ENCODE measurements around the gene MRPL27. TPM values are rescaled to one million over a fixed set of nuclear protein-coding genes. Genes with fewer than 3 reads are reported as not detected.

MRPL27 gene
- total RNA-seq, 1 donor from 2014 or later, result 52.2 TPM

DNA sequence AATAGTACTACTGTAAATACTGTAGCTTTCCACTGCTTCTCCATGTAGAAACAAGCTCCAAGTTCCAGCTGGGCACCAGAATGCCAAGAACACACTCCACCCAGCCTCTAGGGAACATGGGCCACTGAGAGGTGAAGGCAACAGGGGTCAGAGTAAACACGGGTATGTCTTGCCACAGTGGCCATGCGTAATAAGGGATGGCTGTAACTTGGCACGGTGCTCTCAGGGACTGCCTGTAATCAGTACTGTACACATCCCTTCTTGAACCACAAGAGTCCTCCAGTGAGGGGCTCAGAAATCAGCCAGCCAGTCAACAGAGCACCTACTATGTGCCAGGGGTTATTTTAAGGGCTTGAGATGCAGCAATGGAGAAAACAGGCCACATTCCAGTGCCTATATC, 13.5 kb upstream of the MRPL27 start:
- DNase-seq (ENCODE audit: low read depth, low spot score), result no peak

DNA sequence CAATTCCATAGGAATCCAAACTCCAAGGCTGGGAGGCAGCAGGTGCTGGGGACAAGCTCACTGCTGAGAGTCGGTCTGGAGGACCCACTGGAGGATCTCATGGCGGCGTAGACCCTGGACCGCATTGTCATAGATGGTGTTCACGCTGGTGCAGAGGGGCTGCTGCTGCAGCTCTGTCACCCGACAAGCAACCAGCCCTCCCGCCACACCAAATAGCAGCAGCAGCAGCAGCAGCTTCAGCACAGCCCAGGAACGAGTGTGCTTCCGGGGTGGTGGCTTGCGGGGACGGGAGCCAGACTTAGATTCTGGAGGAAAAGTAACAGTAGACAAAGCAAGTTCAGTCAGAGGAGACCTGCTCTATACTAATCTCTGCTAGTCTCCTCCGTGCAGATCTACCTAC, 9.9 kb upstream of the MRPL27 start:
- no peak for DNase-seq (ENCODE audit: low read depth, low spot score)

DNA sequence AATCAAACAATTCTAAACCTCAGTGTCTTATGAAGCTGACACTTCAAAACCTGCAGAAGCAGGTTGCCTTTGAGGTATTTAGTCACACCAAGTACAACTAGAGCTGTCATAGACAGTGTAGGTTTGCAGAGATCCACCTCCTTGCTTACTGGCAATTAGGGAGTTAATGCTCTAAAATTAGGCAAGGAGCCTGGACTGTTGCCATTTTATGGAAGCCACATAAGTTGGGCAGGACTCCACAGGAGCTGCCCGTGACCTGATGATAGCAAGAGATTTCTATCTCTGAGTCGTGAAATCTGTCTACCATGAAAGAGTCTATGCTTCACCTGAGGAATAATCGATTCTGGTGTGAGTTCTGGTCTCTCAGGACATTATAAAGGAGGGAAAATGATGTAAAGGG, 8.9 kb upstream of the MRPL27 start:
- no peak for DNase-seq (ENCODE audit: low read depth, low spot score)

DNA sequence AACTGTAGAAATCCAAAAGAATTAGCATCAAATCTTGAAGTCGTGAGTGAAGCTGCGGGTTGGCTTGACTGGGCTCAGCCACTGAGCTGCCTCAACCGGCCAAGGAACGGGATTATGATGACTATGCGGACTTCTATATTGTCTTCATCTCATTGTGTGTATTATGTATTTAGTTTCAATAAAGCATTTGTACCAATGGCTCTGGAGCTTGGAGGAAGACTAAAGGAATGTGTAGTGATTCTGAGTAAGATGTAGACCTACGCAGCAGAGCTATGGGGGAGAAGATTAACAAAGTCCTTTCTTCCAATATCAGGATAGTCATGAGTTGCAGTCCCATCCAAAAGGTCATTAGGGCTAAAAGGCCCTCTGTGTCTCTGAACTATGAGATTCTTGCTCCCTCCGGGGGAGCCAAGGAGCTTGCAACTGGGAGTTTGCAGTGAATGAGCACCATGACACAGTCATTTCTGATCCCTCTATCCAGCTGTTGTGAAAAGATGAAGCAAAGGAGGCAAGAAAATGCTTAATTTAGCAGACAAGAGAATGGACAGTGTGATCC, 8.4 kb upstream of the MRPL27 start:
- DNase-seq (ENCODE audit: low read depth, low spot score), result no peak

DNA sequence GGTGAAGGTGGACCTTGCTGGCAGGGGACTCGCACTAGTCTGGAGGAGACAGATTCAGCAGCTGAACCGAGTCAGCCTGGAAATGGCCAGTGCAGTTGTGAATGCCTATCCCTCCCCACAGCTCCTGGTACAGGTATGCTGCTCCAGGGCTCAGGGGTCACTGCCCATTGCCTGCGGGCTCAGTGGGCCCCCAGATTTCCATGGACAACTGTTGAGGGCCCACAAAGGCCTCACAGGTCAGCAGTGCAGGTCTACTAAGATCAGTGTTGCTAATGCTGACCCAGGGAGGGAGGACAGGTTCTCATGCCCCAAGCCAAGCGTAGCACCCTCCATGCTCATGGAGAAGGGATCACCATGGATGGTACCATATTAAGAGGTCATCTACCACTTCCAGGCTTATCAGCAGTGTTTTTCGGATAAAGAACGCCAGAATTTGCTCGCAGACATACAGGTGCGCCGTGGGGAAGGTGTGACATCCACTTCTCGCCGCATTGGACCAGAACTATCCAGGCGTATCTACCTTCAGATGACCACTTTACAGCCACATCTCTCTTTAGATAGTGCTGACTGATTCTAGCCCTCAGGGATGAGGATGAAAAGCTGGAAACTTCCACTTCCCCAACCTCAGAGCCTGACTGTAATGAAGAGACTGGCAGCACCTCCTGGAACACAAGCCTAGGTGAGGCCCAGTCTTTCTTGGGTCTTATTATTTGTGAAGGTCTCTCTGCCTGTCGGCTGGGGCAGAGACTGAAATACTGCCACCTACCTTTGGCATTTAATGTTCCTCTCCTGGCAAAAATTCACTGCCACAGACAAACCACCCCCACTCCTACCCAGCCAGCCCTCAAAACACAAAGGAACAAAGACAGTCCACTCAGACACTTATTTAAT, 7.6 kb upstream of the MRPL27 start:
- DNase-seq (ENCODE audit: low read depth, low spot score), result no peak

DNA sequence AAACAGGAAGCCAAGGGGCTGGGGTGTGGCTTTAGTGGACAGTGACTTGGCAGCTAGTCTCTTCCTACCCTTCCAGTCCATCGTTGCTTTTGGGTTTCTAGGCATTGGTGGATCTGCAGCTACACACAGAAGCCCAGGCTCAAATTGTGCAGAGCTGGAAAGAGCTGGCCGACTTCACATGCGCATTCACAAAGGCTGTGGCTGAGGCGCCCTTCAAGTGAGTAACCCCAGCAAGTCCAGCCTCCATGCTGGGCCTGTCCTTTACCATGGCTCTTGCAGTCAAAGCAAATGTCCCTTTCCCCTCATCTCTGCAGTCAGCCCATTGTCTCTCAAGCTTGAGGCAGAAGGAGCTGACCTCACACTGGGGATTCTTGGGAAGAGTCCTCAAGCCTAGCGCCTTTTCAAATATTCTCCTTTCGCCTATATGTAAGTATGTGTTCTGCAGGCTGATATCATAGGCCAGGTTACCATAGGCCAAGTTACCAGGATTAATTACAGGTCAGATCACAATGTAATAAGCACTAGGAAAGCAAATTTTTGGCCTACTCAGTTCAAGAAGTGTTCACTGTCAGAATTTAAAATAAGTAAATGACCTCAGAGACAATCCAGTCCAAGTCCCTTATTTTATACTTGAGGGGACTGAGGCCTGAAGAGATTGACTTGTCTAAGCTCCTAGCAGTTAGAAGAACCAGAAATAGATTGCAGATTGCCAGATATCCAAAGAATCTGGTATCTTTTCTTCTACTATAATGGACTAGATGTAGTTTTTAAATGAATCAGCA, 6.6 kb upstream of the MRPL27 start:
- no peak for DNase-seq (ENCODE audit: low read depth, low spot score)

DNA sequence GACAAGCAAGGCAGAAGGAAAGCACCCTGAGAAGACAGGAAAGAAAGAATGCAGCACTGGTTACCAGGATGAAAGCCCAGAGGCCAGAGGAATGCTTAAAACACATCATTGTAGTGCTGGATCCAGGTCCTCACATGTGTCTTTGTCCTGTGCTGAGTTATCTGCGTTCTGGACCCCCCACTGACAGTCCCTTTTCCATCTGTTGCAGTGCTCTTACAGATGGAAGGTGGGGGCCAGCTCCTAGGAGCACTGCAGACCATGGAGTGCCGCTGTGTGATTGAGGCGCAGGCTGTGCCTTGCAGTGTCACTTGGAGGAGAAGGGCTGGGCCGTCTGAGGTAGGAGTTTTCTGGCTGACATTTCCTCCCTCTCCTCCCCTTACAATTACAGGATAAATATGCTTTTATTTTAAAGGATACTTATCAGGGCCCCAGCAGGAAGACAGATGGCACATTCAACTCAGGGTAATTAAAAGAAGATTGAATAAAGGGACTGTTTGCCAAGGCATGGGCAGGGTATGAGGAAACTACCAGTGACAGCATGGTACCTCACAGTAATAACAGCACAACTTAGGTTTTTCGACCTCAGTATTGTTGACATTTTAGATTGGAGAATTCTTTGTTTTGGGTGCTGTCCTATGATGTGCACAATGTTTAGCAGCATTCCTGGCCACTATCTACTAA, 3.0 kb upstream of the MRPL27 start:
- DNase-seq (ENCODE audit: low read depth, low spot score), result no peak

DNA sequence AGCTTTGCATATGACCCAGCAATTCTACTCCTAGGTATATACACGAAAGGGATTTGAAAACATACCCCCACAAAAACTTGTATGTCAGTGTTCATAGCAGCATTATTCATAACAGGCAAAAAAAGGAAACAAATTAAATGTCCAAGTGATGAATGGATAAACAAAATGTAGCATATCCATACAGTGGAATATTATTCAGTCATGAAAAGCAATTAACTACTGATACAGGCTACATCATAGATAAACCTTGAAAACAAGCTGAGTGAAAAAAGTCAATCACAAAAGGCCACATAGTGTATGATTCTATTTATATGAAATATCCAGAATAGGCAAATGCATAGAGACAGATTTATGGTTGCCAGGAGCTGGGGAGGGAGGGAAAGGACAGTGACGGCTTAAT, 721 bp upstream of the MRPL27 start:
- DNase-seq (ENCODE audit: low read depth, low spot score), result no peak

DNA sequence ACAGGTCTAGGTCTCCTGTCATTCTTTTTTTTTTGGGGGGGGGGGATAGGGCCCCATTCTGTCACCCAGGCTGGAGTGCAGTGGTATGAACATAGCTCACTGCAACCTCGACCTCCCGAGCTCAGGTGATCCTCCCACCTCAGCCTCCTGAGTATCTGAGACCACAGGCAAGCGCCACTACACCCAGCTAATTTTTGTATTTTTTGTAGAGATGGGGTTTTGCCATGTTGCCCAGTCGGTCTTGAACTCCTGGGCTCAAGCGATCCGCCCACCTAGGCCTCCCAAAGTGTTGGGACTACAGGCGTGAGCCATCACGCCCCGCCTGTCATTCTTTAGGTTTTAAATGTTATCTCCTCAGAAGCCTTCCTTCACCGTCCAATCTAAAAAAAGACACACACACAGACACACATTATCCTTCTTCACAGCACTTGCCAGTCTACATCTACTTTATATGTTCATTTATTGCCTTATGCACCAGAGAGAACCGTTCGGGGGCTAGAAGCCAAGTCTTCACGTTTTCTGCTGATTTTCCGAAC, 694 bp downstream of the MRPL27 start:
- no peak for DNase-seq (ENCODE audit: low read depth, low spot score)

DNA sequence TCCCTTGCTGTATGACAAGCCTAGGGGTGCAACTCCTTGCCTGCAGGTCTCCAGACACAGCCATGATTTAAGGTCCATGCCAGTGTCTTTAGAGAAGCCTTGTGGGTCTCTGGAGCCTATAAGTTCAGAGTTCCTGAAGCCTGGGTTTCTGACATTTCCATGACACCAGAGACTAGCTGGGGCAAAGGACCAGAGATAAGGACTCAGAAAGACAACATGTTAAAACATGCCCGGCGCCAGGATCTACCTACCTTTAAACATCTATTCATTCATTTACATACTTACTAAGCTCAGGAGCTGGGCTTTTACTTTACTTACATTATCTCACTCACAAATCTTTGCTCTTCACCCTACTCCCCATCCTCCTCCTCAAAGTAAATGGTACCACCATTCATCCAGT, 1.5 kb downstream of the MRPL27 start:
- no peak for DNase-seq (ENCODE audit: low read depth, low spot score)

DNA sequence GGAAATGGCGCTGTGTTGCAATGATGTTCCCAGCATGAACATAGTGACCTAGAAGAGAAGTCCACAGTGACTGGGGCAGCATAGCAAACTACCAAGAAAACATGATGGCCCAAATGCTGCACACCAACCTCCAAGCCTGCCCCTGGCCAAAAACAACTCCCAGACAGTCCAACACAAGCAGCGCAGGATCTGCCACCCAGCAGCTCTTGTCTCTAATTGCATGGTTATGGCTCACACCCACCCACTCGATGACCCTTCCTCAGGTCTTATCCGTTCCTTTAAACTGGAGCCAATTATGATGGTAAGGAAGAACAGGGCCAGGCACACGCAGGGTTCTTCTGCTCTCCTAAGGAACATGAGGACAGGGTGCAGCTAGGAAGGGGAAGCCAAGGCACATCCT, 2.9 kb downstream of the MRPL27 start:
- DNase-seq (ENCODE audit: low read depth, low spot score), result no peak

DNA sequence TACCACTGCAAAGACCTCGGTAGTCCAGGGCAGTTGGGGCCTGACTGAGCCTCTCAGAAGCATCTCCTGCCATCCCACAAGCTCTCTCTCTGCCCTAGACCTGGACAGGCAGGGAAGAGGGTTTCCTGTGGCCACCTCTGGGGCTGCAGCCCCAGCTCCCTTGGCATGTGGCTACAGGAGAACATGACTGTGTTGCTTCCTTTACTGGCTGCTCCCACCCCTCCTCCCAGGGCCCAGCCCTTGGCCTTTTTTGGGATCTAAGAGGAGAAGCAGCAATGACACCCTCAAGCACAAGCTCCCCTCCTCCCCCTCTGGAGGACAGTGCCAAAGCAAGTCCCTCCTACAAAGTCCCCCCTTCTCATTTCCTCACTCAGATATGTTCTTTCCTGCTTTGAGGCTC, 5.6 kb downstream of the MRPL27 start:
- no peak for DNase-seq (ENCODE audit: low read depth, low spot score)

DNA sequence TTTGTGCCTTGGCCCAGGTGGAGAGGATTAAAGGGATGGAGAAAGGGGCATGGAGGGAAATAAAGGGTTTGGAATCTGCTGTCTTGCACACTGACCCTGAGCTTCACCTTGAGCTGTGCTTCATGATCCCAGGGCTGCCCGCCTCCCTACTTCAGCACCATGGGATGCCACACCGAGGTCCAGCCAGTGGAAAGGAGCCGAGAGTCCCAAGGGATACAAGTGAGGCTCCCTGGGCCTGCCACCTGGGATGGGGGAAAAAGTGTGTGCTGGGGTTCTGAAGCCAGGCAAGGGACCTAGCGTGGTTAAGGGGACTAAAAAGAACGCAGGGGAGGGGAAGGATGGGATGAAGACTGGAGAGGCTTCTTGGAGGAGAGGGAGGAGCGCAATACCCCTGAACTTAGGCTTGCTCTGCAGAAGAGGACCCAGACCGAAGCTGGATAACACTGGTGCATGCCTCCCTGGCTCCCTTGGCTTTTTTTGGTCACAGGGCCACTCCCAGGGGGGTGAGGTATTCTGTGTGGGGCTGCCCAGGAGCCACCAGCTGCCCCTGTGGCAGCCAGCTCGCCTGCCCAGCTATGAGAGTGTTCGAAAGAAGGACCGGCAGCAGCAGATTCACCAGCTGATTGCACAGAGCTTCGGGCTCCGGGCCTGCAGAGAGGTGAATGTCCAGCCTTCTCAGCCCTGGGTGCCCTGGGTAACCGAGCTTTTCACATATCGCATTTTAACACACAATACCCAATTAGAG, 7.2 kb downstream of the MRPL27 start:
- no peak for DNase-seq (ENCODE audit: low read depth, low spot score)

DNA sequence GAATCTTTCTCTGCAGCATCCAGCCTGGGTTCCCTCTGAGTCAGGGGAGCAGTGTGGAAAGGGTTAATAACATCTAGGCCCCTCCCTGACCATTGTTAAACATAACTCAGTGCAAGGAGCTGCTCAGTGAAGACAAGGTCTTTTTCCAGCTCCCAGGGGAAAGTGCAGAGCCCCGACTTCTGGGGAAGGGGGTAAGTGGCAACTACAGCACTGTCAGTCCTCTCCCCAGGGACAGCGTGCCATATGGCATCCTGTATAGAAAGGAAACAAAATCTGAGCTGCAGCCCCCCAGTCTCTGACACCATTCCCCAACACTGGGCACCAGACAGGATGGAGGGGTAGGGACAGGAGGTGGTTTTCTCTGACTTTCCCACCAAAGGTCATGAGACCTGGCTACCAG, 7.8 kb downstream of the MRPL27 start:
- DNase-seq (ENCODE audit: low read depth, low spot score), result no peak

DNA sequence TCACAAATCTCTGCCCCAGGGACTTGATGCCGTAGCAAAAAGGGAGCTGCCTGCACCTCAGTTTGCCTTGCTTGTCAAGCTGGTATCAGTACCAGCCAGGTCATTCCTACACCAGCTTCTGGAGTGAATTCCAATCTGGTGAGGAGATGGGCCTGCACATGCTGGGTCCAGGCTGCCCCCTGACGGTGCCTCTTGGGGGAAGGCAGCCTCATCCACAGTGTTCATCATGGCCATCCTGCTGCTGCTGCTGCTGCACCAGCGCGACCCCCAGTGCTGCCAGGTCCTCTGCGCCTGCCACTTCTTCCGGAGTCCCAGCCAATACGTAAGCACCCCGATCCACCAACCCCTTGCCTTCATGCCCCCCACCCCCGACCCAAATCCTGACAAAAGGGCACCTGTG, 8.3 kb downstream of the MRPL27 start:
- no peak for DNase-seq (ENCODE audit: low read depth, low spot score)

DNA sequence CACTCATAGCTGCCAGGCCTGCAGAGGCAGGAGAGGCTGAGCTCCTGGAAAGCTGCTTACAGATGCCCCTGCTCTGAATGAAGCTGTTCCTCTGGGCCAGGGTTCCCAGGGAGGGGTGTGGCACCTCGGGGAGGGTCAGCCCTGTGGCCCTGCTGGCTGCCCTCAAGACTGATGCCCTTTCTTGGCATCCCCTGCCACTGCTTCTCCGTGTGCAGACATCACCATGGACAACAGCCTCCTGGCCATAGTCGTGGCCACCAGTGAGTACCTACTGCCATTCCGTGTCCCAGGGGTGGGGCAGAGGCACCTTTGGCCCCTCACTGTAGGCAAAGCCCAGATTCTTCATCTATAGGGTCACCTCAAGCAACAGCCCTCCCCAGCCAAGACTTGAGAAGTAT, 8.9 kb downstream of the MRPL27 start:
- DNase-seq (ENCODE audit: low read depth, low spot score), result no peak

DNA sequence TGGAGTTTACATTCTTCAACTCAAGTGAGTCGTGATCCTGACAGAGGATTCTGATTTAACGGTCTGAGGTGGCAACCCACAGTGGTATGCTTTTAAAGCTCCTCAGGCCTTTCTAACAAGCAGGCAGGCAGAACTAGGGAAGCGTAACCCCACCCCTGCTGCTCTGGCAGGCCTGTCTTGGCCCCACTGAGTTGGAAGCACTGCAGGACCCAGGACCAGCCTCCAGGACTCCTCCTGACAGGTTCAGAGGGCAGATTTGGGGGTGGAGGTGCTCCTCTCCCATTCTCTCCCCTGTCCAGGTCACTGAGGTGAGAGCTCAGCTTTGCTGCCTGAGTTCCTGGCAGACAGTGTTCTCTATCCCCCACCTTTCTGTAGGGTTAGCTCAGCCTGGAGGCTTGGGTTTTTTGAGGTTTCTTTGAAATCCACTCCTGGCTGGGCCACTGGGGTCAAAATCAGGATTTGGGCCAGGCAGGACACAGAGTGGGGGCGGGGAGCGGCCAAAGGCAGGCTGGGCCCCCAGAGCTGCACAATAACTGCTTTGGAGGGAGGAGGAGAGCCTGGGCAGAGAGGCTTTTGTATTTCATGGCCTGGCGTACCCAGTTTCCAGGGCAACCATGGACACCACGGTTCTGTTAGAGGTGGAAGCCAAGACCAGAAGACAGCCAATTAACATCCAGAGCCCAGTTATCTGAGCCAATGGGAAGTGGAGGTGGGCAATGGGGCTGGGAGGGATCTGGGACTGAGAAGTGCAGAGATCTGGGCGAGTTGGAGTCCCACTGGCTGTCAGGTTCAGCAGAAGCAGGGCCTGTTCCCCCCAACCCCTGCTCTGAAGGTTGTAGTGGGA, 9.5 kb downstream of the MRPL27 start:
- DNase-seq (ENCODE audit: low read depth, low spot score), result no peak

DNA sequence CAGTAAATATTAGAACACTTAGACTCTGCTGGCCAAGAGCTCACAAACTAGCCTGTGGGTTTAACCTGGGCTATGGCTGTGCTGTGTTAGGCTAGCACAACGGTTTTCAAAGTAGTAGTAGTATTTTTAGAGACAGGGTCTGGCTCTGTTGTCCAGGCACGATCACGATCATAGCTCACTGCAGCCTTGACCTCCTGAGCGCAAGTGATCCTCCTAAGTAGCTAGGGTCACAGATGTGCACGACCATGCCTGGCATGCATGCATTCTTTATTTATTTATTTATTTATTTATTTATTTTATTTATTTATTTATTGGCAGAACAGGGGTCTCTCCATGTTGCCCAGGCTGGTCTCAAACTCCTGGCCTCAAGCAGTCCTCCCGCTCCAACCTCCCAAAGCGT, 10.3 kb downstream of the MRPL27 start:
- no peak for DNase-seq (ENCODE audit: low read depth, low spot score)

DNA sequence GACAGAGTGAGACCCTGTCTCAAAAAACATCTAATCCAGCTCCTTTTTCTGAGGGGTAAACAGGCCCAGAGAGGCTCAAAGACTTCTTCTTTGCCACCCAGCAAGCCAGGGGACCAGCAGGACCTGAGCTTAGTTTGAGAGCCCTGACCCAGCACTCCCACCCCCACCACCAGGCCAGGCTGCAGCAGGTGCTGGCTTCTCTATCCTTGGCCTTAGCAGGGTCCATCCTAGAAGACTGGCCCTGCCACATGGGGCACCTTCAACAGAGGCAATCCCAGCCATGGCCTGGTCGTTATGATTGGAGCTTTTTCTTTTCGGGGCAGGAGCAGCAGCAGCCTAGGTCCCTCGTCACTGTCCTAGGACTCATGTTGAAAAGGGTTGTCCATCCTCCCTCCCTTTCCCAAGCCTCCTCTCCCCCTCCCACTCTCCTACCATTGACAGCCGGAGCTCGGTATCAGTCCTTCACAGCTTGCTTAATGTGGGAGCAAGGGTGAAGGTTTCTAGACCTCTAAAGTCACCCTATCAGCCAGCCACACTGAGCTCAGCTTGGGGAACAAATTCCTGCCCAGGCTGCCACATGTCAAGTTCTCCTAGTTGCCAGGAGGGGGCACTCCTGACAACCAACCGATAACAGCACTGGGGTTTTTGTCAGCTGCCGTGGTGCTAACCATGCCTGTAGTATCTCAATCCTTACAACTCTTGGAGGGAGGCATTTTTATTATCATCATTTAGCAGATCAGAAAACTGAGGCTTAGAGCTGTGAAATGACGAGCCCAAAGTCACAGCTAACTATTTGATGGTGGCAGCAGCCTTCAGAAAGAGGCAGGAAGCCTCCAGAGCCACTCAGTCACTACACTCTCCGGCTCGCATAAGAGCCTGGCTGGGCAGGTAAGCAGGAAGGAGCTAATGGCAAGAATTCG, 11.2 kb downstream of the MRPL27 start:
- peak; percentile 37 for DNase-seq (ENCODE audit: low read depth, low spot score)

Data from pulmonary artery endothelial cell (primary cell).